Activated T-cell treated with anti-CD3 and anti-CD28 coated beads, Interleukin-2, amount 50 U/mL, for 72 hours (primary cell): ENCODE results near the gene LMTK3. TPM values are rescaled to one million over a fixed set of nuclear protein-coding genes. Genes with fewer than 3 reads are reported as not detected.

Source experiments
- ATAC-seq, 2 donors: fragments of 150-1000 bp; cut with Tn5 transposase; replicated peaks in 1 of 2; 2 replicates each; pipeline ENCODE4 v1.10.0; 2021; ENCODE audit warnings: moderate library complexity in 2 of 2, mild to moderate bottlenecking in 1 of 2
- DNase-seq, 2 donors: peaks; one replicate each; pipeline ENCODE4 v3.0.0; 2021 to 2022; ENCODE audit warnings: mixed read lengths in 1 of 2
- H3K27ac Mint-ChIP-seq: one replicate; pipeline ENCODE4 v1.8.0; 2022; ENCODE audit warnings: mild to moderate bottlenecking, moderate library complexity, mixed read lengths
- H3K27me3 Mint-ChIP-seq: one replicate; pipeline ENCODE4 v1.8.0; 2022; ENCODE audit warnings: low read depth, mixed read lengths
- H3K36me3 Mint-ChIP-seq, 2 donors: one replicate each; pipeline ENCODE4 v1.8.0; 2022; ENCODE audit warnings: mixed read lengths in 2 of 2, mild to moderate bottlenecking in 1 of 2; ENCODE audit not compliant: insufficient read depth in 2 of 2
- H3K4me1 Mint-ChIP-seq: one replicate; pipeline ENCODE4 v1.8.0; 2022; ENCODE audit warnings: low read depth, mixed read lengths
- H3K4me3 Mint-ChIP-seq, 2 donors: one replicate each; pipeline ENCODE4 v1.8.0; 2022; ENCODE audit warnings: mild to moderate bottlenecking in 2 of 2, mixed read lengths in 2 of 2, moderate library complexity in 2 of 2
- H3K9me3 Mint-ChIP-seq, 2 donors: one replicate each; pipeline ENCODE4 v1.8.0; 2022; ENCODE audit warnings: mixed read lengths in 2 of 2
- total RNA-seq, 2 donors: library from RNA; stranded (reverse); gene quantifications; one replicate each; pipeline ENCODE4 v1.2.3, GENCODE V29; 2022

LMTK3 gene
- total RNA-seq = 1 to 10 TPM; 6.0 to 6.6 TPM

- Mint-ChIP-seq H3K36me3 (no peaks in the 10 kb centered on the region), H3K27me3 (no peaks in the 10 kb centered on the region), H3K4me1 (peaks cover 17% of the 10 kb centered on the region), H3K4me3 (peak within 1 kb of the TSS in 1 of 2 donors; percentile 84), H3K9me3 (no peaks in the 10 kb centered on the region), H3K27ac (no peak within 1 kb of the TSS)
- ATAC-seq (peak; percentile 47 to 58), DNase-seq (peak; percentile 73 to 80)
These were observed at the start of gene LMTK3 for GRCh38 chr19:48511800-48512503. LMTK3 (minus strand) TSS chr19:48511835; CDS start chr19:48511576, 259 bp downstream.

GRCh38 chr19:48561412-48561811 lies 49.8 kb upstream of the LMTK3 start:
- no peaks in the 10 kb centered on the region for H3K36me3 Mint-ChIP-seq
- peaks cover 4% of the 10 kb centered on the region for H3K4me1 Mint-ChIP-seq
- no peak for DNase-seq
- no peak overlapping the region for H3K27ac Mint-ChIP-seq
- ATAC-seq = no peak
- H3K27me3 Mint-ChIP-seq = peaks cover 7% of the 10 kb centered on the region
- no peaks in the 10 kb centered on the region for H3K9me3 Mint-ChIP-seq
- H3K4me3 Mint-ChIP-seq = no peak overlapping the region

- ATAC-seq (no peak), DNase-seq (no peak)
- Mint-ChIP-seq H3K36me3 (no peaks in the 10 kb centered on the region), H3K27ac (no peak overlapping the region), H3K27me3 (peaks cover 7% of the 10 kb centered on the region), H3K4me1 (peaks cover 4% of the 10 kb centered on the region), H3K4me3 (no peak overlapping the region), H3K9me3 (no peaks in the 10 kb centered on the region)
These were observed 48.5 kb upstream of the LMTK3 start for GRCh38 chr19:48560095-48560530.

- peaks cover 7% of the 10 kb centered on the region for H3K27me3 Mint-ChIP-seq
- H3K9me3 Mint-ChIP-seq = no peaks in the 10 kb centered on the region
- H3K36me3 Mint-ChIP-seq = no peaks in the 10 kb centered on the region
- ATAC-seq (no peak), DNase-seq (no peak)
- no peak overlapping the region for H3K27ac Mint-ChIP-seq
- peaks cover 4% of the 10 kb centered on the region for H3K4me1 Mint-ChIP-seq
- peak overlapping the region in 1 of 2 donors; percentile 8 for H3K4me3 Mint-ChIP-seq
These were observed 46.5 kb upstream of the LMTK3 start for GRCh38 chr19:48558018-48558684.

- ATAC-seq = no peak
- no peak overlapping the region for H3K27ac Mint-ChIP-seq
- no peak for DNase-seq
- no peak overlapping the region for H3K4me3 Mint-ChIP-seq
- no peaks in the 10 kb centered on the region for H3K36me3 Mint-ChIP-seq
- peaks cover 7% of the 10 kb centered on the region for H3K27me3 Mint-ChIP-seq
- no peaks in the 10 kb centered on the region for H3K9me3 Mint-ChIP-seq
- peaks cover 4% of the 10 kb centered on the region for H3K4me1 Mint-ChIP-seq
These were observed 45.2 kb upstream of the LMTK3 start for GRCh38 chr19:48556825-48557224.

- peaks cover 7% of the 10 kb centered on the region for H3K27me3 Mint-ChIP-seq
- H3K9me3 Mint-ChIP-seq = no peaks in the 10 kb centered on the region
- DNase-seq (no peak), ATAC-seq (no peak)
- no peak overlapping the region for H3K4me3 Mint-ChIP-seq
- H3K27ac Mint-ChIP-seq = no peak overlapping the region
- H3K36me3 Mint-ChIP-seq = no peaks in the 10 kb centered on the region
- peaks cover 4% of the 10 kb centered on the region for H3K4me1 Mint-ChIP-seq
These were observed 44.5 kb upstream of the LMTK3 start for GRCh38 chr19:48556163-48556562.

- Mint-ChIP-seq H3K4me1 (peaks cover 4% of the 10 kb centered on the region), H3K9me3 (no peaks in the 10 kb centered on the region), H3K36me3 (no peaks in the 10 kb centered on the region), H3K27ac (no peak overlapping the region), H3K27me3 (peaks cover 5% of the 10 kb centered on the region), H3K4me3 (no peak overlapping the region)
- DNase-seq = no peak
- ATAC-seq = no peak
These were observed 42.9 kb upstream of the LMTK3 start for GRCh38 chr19:48554385-48555091.

GRCh38 chr19:48553676-48554384 lies 42.2 kb upstream of the LMTK3 start:
- Mint-ChIP-seq H3K4me1 (peaks cover 4% of the 10 kb centered on the region), H3K4me3 (no peak overlapping the region), H3K36me3 (no peaks in the 10 kb centered on the region), H3K27me3 (no peaks in the 10 kb centered on the region), H3K9me3 (no peaks in the 10 kb centered on the region), H3K27ac (no peak overlapping the region)
- ATAC-seq (no peak), DNase-seq (no peak)

- no peak overlapping the region for H3K4me3 Mint-ChIP-seq
- no peak for ATAC-seq
- no peaks in the 10 kb centered on the region for H3K9me3 Mint-ChIP-seq
- H3K36me3 Mint-ChIP-seq = no peaks in the 10 kb centered on the region
- DNase-seq = no peak
- H3K27me3 Mint-ChIP-seq = no peaks in the 10 kb centered on the region
- no peak overlapping the region for H3K27ac Mint-ChIP-seq
- no peaks in the 10 kb centered on the region for H3K4me1 Mint-ChIP-seq
These were observed 41.0 kb upstream of the LMTK3 start for GRCh38 chr19:48552406-48553322.

- no peak for DNase-seq
- H3K36me3 Mint-ChIP-seq = no peaks in the 10 kb centered on the region
These were observed 40.0 kb upstream of the LMTK3 start, which contains the start of gene SULT2B1 for GRCh38 chr19:48551437-48552302. SULT2B1 (plus strand) TSS chr19:48552172; CDS start chr19:48552253, 81 bp downstream.

GRCh38 chr19:48549380-48549779 lies 37.7 kb upstream of the LMTK3 start:
- no peaks in the 10 kb centered on the region for H3K9me3 Mint-ChIP-seq
- H3K4me3 Mint-ChIP-seq = no peak overlapping the region
- ATAC-seq = no peak
- H3K27ac Mint-ChIP-seq = no peak overlapping the region
- no peaks in the 10 kb centered on the region for H3K4me1 Mint-ChIP-seq
- no peaks in the 10 kb centered on the region for H3K27me3 Mint-ChIP-seq
- H3K36me3 Mint-ChIP-seq = no peaks in the 10 kb centered on the region
- no peak for DNase-seq

More at GRCh38 chr19:48551437-48552302, 40.0 kb upstream of the LMTK3 start, which contains the start of gene SULT2B1:
- H3K4me3 Mint-ChIP-seq = no peak within 1 kb of the TSS
- H3K4me1 Mint-ChIP-seq = no peaks in the 10 kb centered on the region
- no peak within 1 kb of the TSS for H3K27ac Mint-ChIP-seq
- no peaks in the 10 kb centered on the region for H3K27me3 Mint-ChIP-seq
- no peaks in the 10 kb centered on the region for H3K9me3 Mint-ChIP-seq
- no peak for ATAC-seq
